ENCODE data around the gene TRMT10B.
"Not testable (repeated sequence)": the region's sequence is repeated elsewhere in the genome, so short reads cannot be mapped to it uniquely, and the experiment has no call there.

The TRMT10B gene

GRCh38 chr9:37752112-37752511 is 1.5 kb upstream of the TRMT10B start:
- DNase-seq = not testable (repeated sequence)

DNA sequence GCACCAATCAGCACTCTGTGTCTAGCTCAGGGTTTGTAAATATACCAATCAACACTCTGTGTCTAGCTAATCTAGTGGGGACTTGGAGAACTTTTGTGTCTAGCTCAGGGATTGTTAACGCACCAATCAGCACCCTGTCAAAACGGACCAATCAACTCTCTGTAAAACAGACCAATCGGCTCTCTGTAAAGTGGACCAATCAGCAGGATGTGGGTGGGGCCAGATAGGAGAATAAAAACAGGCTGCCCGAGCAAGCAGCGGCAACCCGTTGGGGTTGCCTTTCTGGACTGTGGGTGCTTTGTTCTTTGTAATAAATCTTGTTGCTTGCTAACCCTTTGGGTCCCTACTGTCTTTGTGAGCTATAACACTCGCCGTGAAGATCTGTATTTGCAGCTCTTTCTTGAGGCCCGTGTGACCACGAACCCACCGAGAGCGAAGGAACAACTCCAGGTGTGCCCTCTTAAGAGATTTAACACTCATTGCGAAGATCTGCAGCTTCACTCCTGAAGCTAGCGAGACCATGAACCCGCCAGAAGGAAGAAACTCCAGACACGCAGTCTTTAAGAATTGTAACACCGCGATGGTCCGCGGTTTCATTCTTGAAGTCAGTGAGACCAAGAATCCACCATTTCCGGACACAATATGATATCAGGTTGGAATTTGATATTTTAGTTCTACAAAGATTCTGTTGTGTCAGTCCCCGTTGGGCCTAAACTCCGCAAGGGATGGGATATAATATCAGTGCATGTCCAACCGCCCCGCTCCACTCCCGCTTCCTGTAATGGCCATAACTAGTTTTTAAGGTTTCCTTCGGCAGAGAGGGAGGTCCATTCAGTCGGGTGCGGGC is 740 bp upstream of the TRMT10B start:
- DNase-seq = no peak

- DNase-seq = no peak
Measured at GRCh38 chr9:37758747-37759146, 5.1 kb downstream of the TRMT10B start.

- no peak for DNase-seq
Measured at GRCh38 chr9:37760416-37761161, 7.0 kb downstream of the TRMT10B start.

DNA sequence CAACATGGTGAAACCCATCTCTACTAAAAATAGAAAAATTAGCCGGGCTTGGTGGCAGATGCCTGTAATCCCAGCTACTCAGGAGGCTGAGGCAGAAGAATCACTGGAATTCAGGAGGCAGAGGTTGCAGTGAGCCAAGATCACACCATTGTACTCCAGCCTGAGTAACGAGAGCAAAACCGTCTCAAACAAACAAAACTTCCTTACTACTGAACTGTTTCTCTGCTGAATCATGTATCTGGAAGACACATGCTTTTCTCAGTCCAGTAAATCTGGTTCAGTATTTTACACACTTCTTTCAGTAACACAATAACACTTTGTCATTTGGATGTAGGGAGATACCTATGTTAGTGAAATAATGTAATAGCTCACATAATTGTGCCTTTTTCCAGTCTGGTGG is 7.9 kb downstream of the TRMT10B start:
- DNase-seq = no peak

DNA sequence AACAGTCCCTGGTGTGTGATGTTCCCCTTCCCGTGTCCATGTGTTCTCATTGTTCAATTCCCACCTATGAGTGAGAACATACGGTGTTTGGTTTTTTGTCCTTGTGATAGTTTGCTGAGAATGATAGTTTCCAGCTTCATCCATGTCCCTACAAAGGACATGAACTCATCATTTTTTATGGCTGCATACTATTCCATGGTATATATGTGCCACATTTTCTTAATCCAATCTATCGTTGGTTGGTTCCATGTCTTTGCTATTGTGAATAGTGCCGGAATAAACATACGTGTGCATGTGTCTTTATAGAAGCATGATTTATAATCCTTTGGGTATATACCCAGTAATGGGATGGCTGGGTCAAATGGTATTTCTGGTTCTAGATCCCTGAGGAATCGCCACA is 11.7 kb downstream of the TRMT10B start:
- not testable (repeated sequence) for DNase-seq

GRCh38 chr9:37769306-37769705 is 15.7 kb downstream of the TRMT10B start:
- DNase-seq = peak; percentile 78

GRCh38 chr9:37769995-37770394 is 16.4 kb downstream of the TRMT10B start:
- no peak for DNase-seq

DNA sequence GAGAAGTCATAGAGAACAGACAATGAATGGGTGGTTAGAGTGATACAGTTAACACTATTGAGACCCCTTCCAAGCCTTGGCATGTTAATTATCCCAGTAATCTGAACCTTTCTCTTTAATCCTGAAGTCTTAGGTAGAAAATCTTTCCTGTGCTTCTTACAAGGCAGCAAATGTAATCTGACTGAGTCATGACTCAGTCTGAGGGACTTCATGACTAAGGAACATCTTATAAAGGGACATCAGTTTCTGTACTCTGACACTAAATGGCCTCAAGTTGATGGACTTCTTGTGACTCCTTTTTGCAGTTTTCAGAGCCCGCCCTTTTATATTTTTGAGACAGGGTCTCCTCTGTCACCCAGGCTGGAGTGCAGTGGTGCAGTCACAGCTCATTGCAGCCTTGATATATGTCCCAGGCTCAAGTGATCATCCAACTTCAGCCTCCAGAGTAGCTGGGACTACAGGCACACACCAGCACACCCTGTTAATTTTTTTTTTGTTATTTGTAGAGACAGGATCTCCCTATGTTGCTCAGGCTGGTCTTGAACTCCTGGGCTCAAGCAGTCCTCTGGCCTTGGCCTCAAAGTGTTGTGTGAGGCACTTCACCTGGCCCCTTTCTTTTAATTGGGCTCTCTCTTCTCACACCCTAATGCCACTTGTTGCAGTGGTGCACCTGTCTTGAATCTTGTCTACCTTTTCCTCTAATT is 21.8 kb downstream of the TRMT10B start:
- DNase-seq = no peak

DNA sequence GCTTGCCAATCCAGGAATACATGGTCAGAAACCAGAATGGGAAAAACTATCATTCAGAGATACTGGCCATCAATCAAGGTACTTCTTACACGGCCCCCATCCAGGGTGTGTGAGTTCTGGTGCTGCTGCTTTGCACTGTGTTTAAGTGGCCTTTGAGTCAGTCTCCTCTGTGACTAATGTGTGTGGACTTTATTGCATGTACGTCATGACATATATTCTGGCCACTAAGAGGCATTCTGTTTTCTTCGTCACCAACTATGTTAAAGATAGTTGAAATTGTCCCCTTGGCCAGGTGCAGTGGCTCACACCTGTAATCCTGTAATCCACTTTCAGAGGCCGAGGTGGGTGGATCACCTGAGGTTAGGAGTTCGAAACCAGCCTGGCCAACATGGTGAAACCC is 22.7 kb downstream of the TRMT10B start:
- no peak for DNase-seq

DNA sequence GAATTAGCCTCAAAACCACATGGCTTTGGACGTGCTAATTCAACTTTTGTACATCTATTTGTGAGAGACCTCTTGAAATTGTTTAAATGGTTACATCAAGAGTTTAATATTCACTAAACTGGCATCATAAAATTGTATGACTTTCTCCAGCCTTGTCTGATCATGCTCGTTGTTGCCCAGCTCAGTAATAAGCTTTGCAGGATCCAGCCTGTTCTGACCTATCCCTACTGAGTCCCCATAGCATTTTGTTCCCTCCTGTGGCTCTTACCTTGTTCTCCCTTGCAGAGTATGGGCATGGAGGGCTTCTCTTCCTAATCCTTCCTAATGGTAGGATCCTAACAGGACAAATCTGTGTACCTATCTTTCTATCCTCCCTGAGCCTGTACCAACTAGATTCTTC is 24.9 kb downstream of the TRMT10B start:
- no peak for DNase-seq

DNA sequence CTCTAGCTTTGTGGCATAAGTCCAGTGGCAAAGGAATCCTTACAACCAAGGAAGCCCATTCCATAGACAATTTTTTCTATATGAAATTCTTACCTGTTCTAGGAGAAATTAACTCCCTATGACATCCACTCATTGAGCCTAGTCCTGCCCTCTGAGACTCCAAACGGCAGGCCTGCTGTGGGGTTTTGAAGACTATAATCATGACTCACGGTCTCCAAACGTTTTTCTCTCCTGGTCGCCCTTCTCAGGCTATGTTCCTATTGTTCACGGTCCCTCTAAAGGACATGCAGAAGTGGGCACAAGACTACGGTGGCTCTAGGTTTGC is 30.6 kb downstream of the TRMT10B start:
- peak; percentile 25 for DNase-seq

DNA sequence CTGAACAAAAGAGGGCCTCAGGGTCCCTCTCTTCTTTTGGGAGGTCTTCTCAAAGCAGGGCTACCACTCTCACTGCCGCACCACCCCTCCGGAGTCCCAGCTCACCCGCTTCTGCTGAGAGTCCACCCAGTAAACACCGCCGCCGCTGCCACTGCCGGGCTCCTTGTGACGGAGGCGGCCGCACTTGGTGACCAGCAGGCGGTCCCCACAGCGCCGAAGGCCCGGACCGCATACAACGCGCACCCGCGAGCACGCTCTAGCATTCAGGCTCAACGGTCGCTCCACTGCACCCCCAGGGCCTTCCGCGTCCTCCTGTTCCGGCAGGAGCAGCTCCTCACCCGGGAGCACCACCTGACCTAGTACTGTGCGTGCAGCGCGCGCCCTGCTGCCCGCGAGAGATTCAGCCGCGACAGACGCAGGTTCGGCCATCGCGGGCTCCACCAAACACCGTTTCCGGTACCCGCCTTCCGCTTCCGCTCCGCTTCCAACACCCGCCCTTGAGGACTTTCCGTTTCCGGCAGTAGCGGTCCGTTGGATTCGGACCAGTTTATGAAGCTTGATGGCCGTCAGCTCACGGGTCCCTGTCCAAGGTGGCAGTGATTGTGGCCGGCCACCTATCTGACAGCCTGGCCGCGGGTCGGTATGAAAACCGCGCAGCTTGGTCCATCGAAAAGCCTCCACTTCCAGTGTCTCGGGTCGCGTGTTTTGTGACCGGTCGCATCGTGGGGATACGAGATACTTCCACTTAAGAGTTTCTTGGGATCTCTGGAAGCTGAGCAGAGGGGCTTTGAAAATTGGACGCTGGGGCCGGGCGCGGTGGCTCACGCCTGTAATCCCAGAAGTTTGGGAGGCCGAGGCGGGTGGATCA is 31.2 kb downstream of the TRMT10B start, which contains the start of gene EXOSC3:
EXOSC3 (minus strand) TSS at position 449 of the 868 bp plus-strand sequence; CDS start at position 429, 20 bp downstream.
- DNase-seq = peak; percentile 95

- DNase-seq = no peak
Measured at GRCh38 chr9:37787059-37787458, 33.5 kb downstream of the TRMT10B start.

GRCh38 chr9:37788332-37788731 is 34.7 kb downstream of the TRMT10B start:
- DNase-seq = no peak

DNA sequence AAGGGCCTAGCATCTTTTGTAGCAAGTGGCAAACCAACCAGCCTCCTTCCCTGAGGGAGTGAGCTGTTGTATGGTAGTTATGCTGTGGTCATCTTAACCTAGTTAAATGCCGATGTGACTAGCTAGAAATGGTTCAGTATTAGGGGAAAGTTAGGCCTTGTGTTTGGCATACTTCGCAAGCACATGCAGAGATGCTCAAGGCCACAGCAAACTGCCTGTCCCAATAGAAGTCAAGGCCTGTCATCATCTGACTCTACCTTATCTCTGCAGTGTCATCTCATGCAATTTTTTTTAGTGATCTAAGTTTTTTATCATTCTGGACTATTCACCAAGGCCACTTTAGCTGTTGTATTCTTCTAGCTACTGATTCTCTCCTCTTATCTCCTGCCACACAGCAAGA is 36.5 kb downstream of the TRMT10B start:
- no peak for DNase-seq

GRCh38 chr9:37792122-37792521 is 38.5 kb downstream of the TRMT10B start:
- DNase-seq = no peak

DNA sequence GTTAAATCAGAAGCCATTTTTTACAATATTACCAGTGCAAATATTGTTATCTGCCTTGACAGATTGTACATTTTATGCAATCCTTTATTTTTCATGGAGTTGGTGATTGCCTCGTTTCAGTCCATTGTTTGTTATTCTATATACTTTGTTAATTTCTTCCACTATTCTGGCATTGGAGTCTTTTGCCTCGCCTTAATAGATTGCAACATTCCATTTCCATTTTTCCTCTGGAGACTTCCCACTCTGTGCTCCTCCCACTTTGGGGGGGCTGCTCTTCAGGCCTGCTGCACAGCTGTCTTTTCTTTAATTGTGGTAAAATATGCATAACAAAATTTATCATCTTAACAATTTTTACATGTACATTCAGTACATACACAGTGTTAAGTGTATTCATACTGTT is 42.6 kb downstream of the TRMT10B start:
- DNase-seq = no peak

DNA sequence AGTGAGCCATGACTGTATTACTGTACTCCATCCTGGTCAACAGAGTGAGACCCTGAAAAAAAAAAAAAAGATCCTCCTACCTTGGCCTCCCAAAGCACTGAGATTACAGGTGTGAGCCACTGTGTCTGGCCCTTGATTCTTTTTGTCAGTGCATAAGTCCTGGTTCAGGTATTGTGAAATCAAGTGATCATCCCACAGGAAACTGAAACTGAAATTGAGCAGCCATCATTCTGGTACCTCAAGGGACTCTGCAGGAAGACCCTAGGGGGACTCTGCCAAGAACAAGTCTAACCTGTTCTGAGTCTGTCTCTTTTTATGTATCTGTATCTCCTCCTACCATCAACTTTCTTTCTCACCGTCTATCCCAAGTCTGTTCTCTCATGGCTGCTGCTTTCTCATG is 45.1 kb downstream of the TRMT10B start:
- DNase-seq = no peak

GRCh38 chr9:37800631-37801286 is 47.2 kb downstream of the TRMT10B start, which contains the start of gene DCAF10:
Gene DCAF10 (plus strand): TSS chr9:37800797. CDS start chr9:37800867, 70 bp downstream.
- DNase-seq = peak; percentile 81

- DNase-seq = peak; percentile 32
Measured at GRCh38 chr9:37801287-37801850, 47.8 kb downstream of the TRMT10B start.
